ENCODE results near the gene ACKR3.

DNA sequence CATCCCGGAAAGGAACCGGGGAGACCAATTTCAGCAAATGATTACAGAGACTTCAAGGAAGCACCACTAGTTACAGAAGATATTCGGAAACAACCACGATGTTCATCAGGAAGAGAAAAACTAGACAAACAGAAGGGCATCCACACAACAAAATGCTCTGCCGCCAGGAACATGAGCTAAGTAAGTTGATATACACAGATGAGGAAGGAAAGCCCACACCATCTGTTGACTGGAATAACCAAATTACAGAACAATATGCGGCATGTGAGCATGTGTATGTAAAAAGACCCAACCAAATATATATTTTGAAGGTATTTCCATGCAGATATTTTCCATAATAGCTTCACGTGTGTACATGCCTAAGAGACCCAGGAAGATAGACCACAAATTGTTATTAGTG lies 47.0 kb downstream of the ACKR3 start:
- TF ChIP-seq POLR2A (IDR thresholded peaks at IDR 0.05; ENCODE audit: low read depth, low read length) (no peak), MAFK (IDR thresholded peaks at IDR 0.05; ENCODE audit: low read depth, low read length) (no peak), CEBPB (IDR thresholded peaks at IDR 0.05; ENCODE audit: low read depth, low read length) (no peak), SMC3 (IDR thresholded peaks at IDR 0.05; ENCODE audit: low read depth, low read length) (no peak), RAD21 (IDR thresholded peaks at IDR 0.05; ENCODE audit: low read length) (no peak), RFX5 (IDR thresholded peaks at IDR 0.05; ENCODE audit: low read depth, low read length) (no peak), FOS (IDR thresholded peaks at IDR 0.05; ENCODE audit: low read depth, low read length) (no peak)
- TF ChIP-seq, protein P1, sequence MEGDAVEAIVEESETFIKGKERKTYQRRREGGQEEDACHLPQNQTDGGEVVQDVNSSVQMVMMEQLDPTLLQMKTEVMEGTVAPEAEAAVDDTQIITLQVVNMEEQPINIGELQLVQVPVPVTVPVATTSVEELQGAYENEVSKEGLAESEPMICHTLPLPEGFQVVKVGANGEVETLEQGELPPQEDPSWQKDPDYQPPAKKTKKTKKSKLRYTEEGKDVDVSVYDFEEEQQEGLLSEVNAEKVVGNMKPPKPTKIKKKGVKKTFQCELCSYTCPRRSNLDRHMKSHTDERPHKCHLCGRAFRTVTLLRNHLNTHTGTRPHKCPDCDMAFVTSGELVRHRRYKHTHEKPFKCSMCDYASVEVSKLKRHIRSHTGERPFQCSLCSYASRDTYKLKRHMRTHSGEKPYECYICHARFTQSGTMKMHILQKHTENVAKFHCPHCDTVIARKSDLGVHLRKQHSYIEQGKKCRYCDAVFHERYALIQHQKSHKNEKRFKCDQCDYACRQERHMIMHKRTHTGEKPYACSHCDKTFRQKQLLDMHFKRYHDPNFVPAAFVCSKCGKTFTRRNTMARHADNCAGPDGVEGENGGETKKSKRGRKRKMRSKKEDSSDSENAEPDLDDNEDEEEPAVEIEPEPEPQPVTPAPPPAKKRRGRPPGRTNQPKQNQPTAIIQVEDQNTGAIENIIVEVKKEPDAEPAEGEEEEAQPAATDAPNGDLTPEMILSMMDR (conservative IDR thresholded peaks at IDR 0.05; ENCODE audit: low read depth, low read length): no peak
